HG03565 (cell line): ENCODE results near the gene ABCG5.

ENCODE experiments used
- ATAC-seq: cut with Tn5 transposase; IDR thresholded peaks from one replicate; pipeline ENCODE4 v1.9.1; 2021; ENCODE audit warnings: mild to moderate bottlenecking, moderate library complexity; ENCODE audit not compliant: unreplicated experiment

Gene ABCG5

DNA sequence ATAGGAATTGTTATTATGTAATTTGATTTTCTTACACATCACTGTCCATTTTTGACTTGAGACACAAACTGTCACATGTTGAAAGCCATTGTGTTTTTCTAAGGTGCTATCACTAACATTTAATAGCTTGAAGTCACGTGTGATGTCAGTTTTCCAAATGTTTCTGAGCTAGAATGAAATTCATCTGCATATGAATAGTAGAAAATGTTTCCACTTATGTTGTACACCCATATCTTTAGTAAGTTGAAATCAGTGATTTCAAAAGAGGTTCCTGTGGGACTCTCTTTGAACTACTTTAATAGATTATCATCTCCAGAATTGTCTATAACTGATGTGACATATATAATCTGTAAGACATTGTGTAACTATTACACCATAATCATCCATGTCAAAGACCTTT is 27.8 kb downstream of the ABCG5 start:
- no peak for ATAC-seq

DNA sequence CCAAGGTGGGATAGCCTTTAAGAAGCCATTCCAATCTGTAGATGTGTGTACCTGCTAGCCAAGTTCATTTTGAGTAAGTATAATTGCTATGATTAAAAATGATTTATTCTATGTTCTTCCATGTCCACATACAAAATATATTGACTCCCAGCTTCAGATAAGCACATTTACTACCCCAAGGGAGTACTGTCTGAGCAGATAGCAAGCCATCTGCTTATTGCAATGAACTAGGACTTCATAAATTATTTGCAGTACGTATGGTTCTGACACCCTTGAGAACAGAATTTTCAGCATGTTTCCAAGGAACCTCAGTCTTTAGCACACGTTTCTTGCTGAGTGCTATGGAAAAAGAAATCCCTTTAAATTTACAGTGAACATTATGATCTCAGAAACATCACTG is 28.2 kb downstream of the ABCG5 start:
- no peak for ATAC-seq

DNA sequence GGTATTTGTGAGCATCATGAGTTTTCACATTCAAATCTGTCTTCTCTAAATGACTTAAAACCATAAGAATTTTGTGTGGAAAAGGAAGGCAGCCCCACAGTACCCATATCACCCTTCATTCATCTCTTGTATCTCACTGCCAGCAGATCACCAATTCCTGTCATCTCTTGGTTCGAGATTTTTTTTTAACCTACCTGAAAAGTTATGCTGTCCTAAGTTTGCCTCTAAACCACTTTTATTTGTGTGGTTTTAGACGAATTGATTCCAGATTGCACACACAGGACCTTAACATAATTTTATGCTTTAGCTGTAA is 32.0 kb downstream of the ABCG5 start:
- ATAC-seq: no peak

DNA sequence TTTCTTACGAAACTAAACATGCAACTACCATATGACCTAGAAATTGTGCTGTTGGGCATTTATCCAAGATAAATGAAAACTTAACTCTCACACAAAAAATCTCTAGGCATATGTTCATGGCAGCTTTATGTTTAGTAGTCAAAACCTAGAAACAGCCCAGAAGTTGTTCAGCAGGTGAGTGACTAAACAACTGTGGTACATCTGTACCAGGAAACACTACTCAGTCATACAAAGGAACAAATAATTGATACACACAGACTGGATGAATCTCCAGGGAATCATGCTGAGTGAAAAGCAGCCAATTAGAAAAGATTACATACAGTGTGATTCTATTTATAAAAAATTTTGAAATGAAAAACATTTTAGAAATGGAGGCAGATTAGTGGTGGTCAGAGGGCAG is 35.5 kb downstream of the ABCG5 start:
- no peak for ATAC-seq

DNA sequence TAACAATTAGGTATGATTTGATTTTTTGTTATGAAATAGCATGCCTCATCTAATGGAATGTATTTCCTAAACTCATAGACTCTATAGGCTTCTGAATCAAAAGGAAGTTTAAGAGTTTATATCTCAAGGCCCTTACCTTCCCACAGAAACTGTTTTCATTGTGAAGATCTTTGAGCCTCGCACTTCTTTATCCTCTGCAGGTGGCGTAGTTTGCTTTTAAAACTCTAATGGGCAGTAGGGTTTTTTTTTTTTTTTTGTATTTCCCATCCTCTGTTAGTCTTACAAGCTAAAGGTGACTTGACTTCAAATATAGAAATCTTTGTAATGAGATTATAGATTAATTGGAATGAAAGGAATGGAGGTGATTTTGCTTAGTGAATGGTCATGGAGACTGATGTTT is 36.5 kb downstream of the ABCG5 start:
- ATAC-seq: no peak

DNA sequence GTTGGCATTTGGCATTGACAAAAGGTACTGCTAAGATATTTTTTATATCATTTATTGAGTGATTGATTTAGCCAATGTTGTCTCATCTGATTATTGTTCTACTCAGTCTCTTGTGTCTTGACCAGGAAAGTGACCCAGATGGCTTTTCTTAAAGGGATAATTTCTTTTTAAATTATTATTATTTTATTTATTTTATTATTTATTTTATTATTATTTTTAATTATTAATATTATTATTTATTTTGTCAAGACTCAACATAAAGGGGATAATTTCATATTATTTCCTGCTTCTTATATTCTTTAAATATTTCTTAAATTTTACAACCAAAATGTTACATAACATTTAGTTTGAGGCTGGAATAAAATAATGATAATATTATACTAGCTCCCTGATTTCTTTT is 37.7 kb downstream of the ABCG5 start:
- ATAC-seq: no peak

DNA sequence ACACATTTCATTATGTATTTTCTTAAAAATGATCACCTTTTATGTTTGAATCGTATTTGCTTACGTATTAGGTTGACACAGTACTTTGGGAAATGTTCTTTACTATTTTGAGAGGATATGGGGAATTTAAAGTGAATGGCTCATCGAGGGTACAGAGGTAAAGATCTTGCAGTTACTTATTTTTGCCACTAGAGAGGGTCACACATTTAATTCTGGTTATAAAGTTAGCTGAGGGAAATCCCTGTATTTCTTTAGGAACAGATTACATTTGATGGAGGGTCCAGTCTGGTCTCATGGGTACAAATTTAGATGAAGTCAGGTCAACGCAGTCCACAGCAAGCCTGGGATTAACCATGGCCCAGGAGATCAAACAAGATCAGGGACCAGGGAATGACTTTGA is 40.3 kb downstream of the ABCG5 start:
- ATAC-seq: no peak

DNA sequence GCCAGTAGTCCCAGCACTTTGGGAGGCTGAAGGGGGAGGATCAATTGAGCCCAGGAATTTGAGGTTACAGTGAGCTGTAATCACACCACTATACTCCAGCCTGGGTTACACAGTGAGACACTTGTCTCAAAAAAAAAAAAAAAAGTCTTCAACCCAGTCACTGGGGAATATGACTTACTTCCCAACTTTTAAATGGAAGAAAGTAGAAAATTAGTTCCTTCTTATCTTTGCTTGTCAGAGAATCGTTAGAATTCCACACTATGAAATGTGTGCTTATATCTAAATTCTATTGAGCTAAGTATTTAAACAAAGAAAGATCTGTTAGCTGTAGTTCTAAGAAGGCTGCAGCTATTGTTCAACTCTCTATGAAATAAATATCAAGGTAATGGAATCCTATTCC is 42.4 kb downstream of the ABCG5 start:
- no peak for ATAC-seq

DNA sequence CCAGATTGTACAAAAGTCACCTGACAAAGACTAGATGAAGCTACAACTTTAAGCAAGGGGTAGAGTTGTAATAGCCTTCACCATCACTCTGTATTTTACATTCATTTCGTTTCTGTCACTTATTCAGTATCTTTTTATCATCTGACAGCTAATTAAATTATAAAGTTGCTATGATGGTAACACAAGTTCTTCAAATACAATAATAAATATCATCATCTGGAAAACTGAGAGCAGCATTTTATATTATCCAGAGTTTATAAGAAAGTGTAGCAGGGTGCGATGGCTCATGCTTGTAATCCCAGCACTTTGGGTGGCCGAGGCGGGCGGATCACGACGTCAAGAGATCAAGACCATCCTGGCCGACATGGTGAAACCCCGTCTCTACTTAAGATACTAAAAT is 43.7 kb downstream of the ABCG5 start:
- no peak for ATAC-seq

DNA sequence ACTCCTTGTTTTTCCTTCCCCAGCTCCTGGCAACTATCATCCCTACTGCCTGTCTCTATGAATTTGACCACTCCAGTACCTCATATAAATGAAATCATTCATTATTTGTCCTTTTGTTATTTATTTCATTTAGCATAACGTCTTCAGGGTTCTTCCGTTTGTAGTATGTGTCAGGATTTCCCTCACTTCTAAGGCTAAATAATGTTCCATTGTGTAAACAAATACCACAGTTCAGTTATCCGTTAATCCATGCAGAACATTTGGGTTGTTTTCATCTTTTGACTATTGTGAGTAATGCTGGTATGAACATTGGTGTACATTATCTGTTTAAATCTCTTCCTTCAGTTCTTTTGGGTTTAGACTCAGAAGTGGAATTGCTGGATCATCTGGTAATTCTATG is 46.0 kb downstream of the ABCG5 start:
- ATAC-seq: no peak

DNA sequence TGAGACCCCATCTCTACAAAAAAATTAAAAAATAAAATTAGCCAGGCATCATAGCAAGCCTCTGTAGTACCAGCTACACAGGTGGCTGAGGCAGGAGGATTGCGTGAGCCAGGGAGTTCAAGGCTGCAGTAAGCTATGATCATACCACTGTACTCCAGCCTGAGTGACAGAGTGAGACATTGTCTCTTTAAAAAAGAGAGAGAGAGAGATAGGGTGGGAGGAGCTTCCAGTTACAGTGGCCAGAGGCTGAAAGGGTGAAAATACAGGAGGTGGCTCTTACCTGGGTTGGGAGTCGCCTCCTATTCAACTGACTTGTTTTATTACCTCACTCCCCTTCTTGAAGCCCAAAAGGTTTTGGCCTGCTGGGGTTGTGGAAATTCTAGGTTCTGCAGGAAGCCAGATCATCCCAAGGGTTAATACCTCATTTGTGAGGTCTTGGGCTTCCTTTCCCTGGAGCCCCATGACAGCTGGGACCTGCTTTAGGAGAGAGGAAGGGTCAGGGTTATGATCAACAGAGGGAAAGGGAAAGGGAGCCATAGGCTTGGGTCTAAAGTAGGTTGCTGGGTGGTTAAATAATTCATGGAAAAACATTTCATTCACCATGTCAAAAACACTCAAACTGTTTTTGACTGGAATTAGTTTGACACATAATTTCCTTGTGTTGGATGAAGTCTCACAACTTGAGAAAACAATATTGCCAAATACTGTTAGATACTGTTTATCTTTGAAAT is 47.4 kb downstream of the ABCG5 start:
- no peak for ATAC-seq

DNA sequence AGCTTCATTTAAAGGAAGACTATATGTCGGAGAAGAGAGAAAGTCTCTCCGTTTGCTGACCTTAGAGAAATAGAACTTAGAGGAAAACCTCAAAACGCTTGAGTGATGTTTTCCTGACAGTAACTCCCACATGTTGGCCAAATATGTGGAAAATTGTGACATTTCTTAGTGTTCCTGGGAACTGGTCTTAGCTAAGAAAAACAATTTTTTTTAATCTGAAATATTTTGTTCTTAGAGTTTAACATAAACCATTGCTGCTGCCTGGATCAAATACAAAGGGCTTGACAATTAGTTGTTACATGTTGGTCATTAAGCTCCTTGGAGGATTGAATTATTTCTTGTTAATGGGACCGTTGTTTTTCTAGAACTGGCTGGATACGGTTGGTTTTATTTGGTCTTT is 48.5 kb downstream of the ABCG5 start:
- ATAC-seq: no peak

DNA sequence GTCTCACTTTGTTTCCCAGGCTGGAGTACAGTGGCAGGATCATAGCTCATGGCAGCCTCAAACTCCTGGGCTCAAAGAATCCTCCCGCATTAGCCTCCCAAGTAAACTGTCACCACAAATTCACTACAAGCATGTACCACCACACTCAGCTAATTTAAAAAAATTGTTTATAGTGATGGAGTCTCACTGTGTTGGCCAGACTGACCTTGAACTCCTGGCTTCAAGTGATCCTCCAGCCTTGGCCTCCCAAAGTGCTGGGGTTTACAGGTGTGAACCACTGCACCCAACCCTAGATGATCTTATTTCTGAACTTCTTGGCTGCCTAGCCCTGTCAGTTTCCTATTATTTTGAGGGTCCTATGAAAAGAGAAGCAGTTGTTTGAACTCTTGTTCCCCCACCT is 50.0 kb downstream of the ABCG5 start:
- ATAC-seq: no peak

DNA sequence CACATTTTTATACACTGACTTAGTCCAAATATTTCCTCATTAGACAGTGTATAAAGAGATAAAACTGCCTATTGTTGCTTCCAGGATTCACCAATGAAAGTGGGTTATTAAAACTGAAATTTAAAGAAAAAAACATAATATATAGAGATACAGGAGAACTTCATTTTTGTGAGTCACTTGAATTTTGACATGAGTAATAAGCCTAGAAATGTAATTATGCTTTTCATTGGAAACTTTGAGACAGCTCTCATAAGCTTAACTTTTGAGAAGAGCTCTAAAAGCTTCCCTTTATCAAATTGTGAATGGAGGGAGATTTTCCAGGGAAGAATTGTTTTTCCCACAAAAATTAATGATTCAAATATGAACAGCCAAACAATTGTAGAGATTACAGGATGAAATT is 50.7 kb downstream of the ABCG5 start:
- no peak for ATAC-seq

DNA sequence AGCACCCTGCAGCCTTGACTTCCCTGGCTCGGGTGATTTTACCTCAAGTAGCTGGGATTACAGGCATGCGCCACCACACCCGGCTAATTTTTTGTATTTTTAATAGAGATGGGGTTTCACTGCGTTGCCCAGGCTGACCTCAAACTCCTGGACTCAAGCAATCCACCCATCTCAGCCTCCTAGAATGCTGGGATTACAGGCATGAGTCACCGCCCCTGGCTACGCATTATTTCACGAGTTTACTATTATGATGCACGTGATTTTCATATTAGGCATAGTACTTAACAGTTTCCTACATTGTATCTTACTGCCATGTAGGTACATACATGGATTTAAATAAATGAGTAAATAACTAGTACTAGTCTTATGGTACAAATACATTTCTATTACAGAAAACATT is 60.4 kb downstream of the ABCG5 start:
- no peak for ATAC-seq

DNA sequence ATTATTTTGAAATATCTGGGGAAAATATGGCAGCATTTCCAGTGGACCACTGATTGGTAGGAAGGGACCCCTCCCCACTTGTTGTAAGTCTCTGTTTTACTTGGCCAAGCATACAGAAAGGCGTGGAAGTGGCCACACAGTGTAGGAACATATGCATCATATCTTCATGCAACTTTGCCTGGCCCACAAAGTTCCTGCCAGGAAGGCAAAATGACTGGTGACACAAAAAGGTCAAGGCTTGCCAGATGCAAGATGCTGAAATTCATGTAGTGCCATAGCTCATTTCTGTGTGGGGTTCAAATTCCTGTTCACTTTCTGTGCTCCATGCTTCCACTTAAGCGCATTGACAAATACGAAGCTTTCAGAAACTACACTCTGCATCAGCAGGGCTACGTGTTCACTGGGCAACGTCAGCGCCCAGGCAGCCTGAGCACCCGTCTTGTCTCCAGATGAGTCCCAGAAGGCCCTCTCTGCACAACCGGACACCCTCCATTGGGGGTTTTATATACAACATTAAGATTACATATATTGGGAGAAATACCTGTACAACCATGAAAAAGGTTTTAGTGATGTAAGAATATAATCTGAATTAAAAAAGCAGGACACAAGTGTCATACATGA is 61.2 kb downstream of the ABCG5 start:
- ATAC-seq: no peak

DNA sequence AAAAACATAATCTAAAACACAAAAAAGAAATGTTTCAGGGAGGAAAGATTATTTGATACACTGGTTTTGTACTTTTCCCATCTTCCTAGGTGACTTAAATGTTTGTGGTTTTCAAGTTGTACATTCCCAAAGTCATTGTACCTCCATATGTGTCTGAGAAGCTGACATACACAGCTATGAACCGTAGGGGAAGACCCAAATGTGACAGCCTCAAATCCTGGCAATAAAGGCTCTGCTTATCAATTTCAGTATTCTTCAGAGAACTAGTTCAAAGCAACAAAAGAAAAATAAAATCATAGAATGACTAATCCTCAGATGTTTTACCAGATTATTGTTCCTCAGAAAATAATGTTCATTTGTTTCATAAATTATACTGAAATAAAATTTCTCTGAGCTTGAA is 62.3 kb downstream of the ABCG5 start:
- ATAC-seq: no peak

DNA sequence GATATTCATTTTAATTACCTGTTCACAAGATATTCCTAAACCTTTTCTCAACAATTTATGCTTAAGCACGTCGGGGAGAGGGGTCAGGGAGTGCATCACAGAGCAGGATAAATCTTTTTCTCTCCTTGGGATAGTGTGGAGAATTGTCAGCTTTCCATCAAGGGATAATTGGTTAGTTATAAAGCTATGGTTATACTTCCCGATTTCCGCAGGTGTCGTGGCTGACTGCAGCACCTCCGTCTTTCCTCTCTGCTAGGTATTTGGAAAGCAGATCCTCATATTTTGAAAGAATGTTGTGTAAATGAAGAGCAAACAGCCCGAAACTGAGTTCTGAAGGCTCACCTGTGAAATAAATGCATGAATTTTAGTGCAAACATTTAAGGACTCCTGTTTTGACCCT is 64.0 kb downstream of the ABCG5 start:
- no peak for ATAC-seq

DNA sequence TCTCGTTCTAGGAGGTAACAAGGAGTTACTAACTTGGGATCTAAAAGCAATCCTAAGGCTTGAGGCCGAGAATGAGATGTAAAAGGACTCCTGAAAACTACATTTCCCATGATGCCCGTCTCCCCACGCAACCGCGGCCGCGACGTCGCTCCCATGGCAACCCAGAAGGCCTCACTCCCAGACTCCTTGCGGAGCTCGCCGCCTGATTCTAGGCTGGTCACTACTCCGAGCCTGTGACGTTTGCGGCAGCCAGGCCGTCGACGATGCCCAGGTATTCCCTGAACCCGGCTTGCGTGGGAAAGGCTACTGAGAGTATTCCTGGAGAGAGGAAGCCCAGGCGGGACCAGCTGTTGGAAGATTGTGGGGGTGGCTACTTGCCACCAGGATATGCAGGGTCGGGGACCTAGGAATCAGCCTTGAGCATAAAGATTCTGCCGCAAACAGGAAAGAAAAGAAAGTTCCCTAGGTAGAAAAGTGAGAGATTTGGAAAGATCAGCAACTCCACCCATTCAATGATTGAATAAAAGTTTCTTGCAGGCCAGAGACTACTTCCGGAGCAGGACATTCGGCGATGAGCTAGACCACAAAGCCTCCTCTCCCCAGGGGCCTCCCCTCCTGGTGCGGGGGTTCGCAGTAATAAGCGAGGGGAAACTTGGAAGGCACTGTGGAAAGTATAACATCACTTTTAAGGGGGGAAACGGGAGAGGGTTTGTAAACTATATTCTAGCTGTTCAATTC is 64.6 kb downstream of the ABCG5 start, which contains the start of gene DYNC2LI1:
Gene DYNC2LI1 (plus strand): TSS at position 164 of the 738 bp plus-strand sequence. CDS start 100 bp downstream, at position 264.
- peak; percentile 98 for ATAC-seq

DNA sequence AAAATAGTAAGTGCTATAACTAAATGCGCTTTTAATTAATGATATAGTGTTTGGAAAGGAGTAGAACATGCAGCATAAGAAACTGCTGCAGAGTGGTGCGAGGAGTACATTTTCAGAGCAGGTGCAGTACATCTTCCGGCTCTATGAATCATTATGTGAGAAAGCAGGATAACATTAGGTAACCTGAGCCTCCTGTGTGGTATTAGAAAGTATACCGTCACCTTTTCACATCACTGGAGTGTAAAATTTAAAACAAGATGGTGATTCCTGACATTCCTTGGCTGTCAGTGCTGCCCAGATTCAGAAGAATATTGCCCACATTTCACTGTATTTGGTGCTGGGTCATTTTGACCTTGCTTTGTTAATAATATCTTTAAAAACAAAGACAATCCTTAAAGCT is 72.6 kb downstream of the ABCG5 start:
- ATAC-seq: no peak

DNA sequence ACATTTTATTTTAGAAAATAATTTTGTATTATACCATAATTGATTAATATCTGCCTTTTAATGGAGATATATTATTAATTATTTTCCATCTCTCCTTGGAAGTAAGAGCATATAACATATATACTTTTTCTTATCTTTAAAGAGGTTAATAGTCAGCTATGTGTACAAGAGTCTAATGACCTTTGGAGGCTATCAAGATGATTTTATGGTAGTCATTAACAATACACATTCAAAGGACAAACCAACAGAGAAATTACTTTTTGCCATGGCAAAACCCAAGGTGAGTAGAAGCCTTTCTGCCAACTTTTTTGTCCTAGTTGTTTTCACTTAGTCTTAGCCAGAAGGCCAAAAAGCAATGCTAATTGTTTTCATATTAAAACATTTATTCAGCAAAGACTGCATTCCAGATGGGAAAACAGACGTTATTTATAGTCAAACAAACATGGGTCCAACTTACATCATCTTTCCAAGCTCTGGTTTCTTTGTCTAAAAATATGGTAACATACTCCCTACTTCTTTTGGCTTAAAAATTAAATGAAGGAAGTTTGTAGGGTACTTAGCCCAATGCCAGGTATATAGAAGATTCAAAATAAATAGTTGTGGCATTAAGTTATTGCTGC is 74.4 kb downstream of the ABCG5 start:
- ATAC-seq: no peak

DNA sequence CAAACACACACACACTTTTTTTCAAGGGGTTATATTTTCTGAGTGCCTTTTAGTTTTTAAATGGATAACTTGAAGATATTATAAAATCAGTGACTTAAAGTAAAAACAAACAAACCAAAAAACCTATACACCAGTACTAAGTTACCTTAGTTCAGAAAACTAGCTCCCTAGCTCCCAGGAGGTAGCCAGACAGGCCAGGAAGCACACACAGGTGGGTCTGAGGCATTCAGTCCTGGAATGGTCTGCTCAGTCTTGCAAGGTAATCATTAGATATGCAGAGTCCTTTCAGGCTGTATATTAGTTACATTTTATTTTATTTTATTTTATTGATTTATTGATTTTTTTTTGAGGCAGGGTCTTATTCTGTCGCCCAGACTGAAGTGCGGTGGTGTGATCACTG is 75.5 kb downstream of the ABCG5 start:
- ATAC-seq: no peak
